OCI-LY1 (cell line): Measurements from ENCODE around the gene BTBD2.
A peak's percentile ranks its signal among the peaks of the same experiment; 100 is the strongest.

Experiments used
- H2AFZ ChIP-seq: fragments of 200-600 bp; sonication (generic), shearing (Covaris generic); 2 replicates; pipeline ENCODE4 v1.6.0; 2014; ENCODE audit warnings: antibody characterized with exemption, mild to moderate bottlenecking, low read length
- H3F3A ChIP-seq: fragments of 200-600 bp; sonication (generic), shearing (Covaris generic); 2 replicates; pipeline ENCODE4 v1.6.0; 2014; ENCODE audit warnings: mild to moderate bottlenecking, antibody characterized with exemption, low read length, moderate library complexity; ENCODE audit not compliant: insufficient read depth
- H3K27ac ChIP-seq: fragments of 200-600 bp; sonication (generic); 2 replicates; pipeline ENCODE4 v1.5.1; 2014; ENCODE audit warnings: low read length, mixed run types, mild to moderate bottlenecking, low read depth; ENCODE audit not compliant: poor library complexity, severe bottlenecking
- H3K27me3 ChIP-seq: fragments of 200-600 bp; sonication (generic); 2 replicates; pipeline ENCODE4 v1.6.0; 2014; ENCODE audit warnings: antibody characterized with exemption, mild to moderate bottlenecking, low read length, moderate library complexity; ENCODE audit not compliant: insufficient read depth
- H3K36me3 ChIP-seq: fragments of 200-600 bp; sonication (generic); 2 replicates; pipeline ENCODE4 v1.6.1; 2014; ENCODE audit warnings: mild to moderate bottlenecking, antibody characterized with exemption, low read length, moderate library complexity, mixed read lengths; ENCODE audit not compliant: insufficient read depth
- H3K4me1 ChIP-seq: fragments of 200-600 bp; sonication (generic); 2 replicates; pipeline ENCODE4 v1.5.1; 2014; ENCODE audit warnings: mild to moderate bottlenecking, low read length, moderate library complexity; ENCODE audit not compliant: insufficient read depth, severe bottlenecking
- H3K4me2 ChIP-seq: fragments of 200-600 bp; sonication (generic), shearing (Covaris generic); 2 replicates; pipeline ENCODE4 v1.6.1; 2014; ENCODE audit warnings: low read length
- H3K4me3 ChIP-seq: fragments of 200-600 bp; sonication (generic); 2 replicates; pipeline ENCODE4 v1.5.1; 2014; ENCODE audit warnings: low read length, low read depth, mild to moderate bottlenecking, mixed read lengths; ENCODE audit not compliant: poor library complexity, severe bottlenecking
- H3K79me2 ChIP-seq: fragments of 200-600 bp; shearing (Covaris generic); 2 replicates; pipeline ENCODE4 v1.6.1; 2016; ENCODE audit warnings: mixed run types, low read length, mixed read lengths; ENCODE audit not compliant: insufficient read depth
- H3K9ac ChIP-seq: fragments of 200-600 bp; sonication (generic), shearing (Covaris generic); 2 replicates; pipeline ENCODE4 v1.6.1; 2014; ENCODE audit warnings: mild to moderate bottlenecking, low read length, mixed read lengths
- H3K9me2 ChIP-seq: fragments of 200-600 bp; sonication (generic), shearing (Covaris generic); 2 replicates; pipeline ENCODE4 v1.6.1; 2014; ENCODE audit warnings: low read depth, mild to moderate bottlenecking, low read length, mixed read lengths
- H3K9me3 ChIP-seq: fragments of 200-600 bp; shearing (Covaris generic); 2 replicates; pipeline ENCODE4 v1.6.1; 2014; ENCODE audit warnings: low read length, mixed read lengths
- H4K20me1 ChIP-seq: fragments of 200-600 bp; sonication (generic), shearing (Covaris generic); 2 replicates; pipeline ENCODE4 v1.6.0; 2016; ENCODE audit warnings: mild to moderate bottlenecking, low read length; ENCODE audit not compliant: insufficient read depth
- EZH2 ChIP-seq: fragments of 200-600 bp; sonication (generic), shearing (Covaris generic); IDR thresholded peaks from 2 replicates; pipeline ENCODE4 v1.8.0; 2017; ENCODE audit warnings: borderline replicate concordance, mixed run types, mild to moderate bottlenecking, antibody characterized with exemption, low read length, moderate library complexity, mixed read lengths
- TF ChIP-seq, protein P1 (sequence below): fragments of 200-600 bp; sonication (generic), shearing (Covaris generic); IDR thresholded peaks from 2 replicates; pipeline ENCODE4 v1.5.1; 2017; ENCODE audit warnings: mild to moderate bottlenecking, antibody characterized with exemption, low read length, moderate library complexity, mixed read lengths

The BTBD2 gene

DNA sequence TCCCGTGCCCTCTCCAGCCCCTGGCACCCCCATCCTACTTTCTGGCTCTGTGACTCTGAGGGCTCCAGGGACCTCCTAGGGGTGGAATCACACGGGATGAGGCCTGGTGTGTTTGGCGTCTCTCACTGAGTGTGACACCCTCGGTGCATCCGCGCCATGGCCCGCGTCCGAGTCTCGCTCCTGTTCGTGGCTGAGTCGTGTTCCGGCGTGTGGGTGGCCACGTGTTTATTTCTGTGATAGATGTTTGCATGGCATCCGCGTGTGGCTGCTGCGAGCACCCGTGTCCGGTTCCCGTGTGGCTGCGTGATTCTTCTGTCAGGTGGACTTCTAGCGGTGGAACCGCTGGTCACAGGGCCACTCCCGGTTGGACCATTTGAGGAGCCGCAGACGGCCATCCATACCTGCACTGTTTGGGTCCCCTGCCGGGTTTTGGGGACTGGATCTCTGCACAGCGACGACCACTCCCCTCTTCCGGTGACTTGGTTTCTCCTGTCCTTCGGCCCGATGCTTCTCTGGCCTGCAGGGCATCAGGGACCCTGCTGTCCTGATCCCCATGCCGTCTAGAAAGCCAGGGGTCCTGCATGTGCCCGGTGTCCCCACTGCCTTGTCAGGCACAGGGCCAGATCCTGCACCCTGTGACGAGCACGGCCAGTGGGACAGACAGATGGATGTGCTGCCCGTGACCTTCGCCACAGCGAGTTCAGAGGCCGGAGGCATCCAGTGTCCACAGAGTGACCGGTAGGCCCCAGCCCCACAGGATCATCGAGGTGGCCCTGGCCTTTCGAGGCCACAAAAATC, 66.0 kb downstream of the BTBD2 start:
- Histone ChIP-seq H3K9ac (no peak overlapping the region), H3K27me3 (no peaks in the 10 kb centered on the region), H2AFZ (no peak overlapping the region), H3K9me3 (no peaks in the 10 kb centered on the region), H3K4me3 (no peak overlapping the region), H4K20me1 (no peaks in the 10 kb centered on the region), H3K4me2 (no peak overlapping the region), H3F3A (no peaks in the 10 kb centered on the region), H3K9me2 (no peaks in the 10 kb centered on the region), H3K4me1 (peaks cover 7% of the 10 kb centered on the region), H3K79me2 (peaks cover 36% of the 10 kb centered on the region), H3K36me3 (peaks cover 35% of the 10 kb centered on the region; the same call in 1 of the 2 replicates), H3K27ac (no peak overlapping the region)
- TF ChIP-seq, protein P1, sequence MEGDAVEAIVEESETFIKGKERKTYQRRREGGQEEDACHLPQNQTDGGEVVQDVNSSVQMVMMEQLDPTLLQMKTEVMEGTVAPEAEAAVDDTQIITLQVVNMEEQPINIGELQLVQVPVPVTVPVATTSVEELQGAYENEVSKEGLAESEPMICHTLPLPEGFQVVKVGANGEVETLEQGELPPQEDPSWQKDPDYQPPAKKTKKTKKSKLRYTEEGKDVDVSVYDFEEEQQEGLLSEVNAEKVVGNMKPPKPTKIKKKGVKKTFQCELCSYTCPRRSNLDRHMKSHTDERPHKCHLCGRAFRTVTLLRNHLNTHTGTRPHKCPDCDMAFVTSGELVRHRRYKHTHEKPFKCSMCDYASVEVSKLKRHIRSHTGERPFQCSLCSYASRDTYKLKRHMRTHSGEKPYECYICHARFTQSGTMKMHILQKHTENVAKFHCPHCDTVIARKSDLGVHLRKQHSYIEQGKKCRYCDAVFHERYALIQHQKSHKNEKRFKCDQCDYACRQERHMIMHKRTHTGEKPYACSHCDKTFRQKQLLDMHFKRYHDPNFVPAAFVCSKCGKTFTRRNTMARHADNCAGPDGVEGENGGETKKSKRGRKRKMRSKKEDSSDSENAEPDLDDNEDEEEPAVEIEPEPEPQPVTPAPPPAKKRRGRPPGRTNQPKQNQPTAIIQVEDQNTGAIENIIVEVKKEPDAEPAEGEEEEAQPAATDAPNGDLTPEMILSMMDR: no peak
- TF ChIP-seq EZH2: no peak

DNA sequence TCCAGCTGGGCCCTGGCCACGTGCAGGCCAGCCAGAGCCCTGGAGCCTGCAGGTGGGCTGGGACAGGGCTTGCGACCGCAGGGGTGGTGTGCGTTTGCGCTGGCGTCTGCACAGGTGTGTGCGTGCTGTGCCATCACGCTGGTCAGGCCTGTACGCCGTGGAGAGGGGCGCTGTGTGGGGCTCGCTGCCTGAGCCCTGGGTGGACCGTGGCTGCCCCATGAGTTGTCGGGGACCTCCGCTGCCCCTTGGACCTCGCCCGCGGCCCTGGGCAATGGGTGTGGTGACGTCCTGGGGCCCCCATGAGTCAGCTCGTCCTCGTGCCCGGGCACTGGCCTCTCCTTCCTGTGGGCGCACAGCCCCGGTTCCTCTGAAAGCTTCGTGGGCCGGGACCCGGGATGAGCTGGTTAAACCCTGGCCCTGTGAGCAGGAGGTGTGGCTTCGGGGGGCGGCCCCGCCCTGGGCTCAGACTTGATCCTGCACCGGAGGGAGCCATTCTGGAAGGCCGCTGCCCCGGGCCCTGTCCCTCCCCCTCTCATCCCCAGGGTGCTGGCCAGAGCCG, 67.8 kb downstream of the BTBD2 start:
- Histone ChIP-seq H3K27me3 (no peaks in the 10 kb centered on the region), H3K4me1 (peaks cover 24% of the 10 kb centered on the region), H3K36me3 (peaks cover 27% of the 10 kb centered on the region; the same call in 1 of the 2 replicates), H3K9me3 (no peaks in the 10 kb centered on the region), H3K27ac (no peak overlapping the region), H3K4me2 (no peak overlapping the region), H2AFZ (no peak overlapping the region), H3K79me2 (peaks cover 50% of the 10 kb centered on the region), H3K9ac (no peak overlapping the region), H3F3A (peaks cover 4% of the 10 kb centered on the region; the same call in 1 of the 2 replicates), H4K20me1 (no peaks in the 10 kb centered on the region), H3K4me3 (no peak overlapping the region), H3K9me2 (no peaks in the 10 kb centered on the region)
- TF ChIP-seq, protein P1: no peak

DNA sequence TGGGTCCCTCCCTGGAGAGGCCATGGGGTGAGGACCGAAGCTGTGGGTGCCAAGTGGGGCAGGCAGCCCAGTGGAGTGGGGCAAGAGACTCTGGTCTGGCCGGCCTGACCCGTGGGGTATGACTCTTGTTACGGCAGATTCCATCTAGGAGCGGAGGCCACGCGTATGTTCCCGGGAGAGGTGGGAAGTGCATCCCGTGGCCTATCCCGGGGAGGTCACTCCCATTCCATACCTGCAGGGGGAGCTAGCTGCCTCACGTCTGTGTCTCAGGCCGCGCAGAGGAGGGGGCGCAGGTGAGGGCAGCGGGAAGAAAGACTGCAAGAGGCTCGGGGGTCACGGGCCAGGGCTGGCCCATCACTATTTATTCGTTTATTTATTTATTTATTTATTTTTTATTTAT, 69.6 kb downstream of the BTBD2 start:
- Histone ChIP-seq H3K27ac (no peak overlapping the region), H3K9me2 (no peaks in the 10 kb centered on the region), H3K9me3 (no peaks in the 10 kb centered on the region), H3K4me3 (no peak overlapping the region), H4K20me1 (no peaks in the 10 kb centered on the region), H2AFZ (no peak overlapping the region), H3K4me1 (peaks cover 25% of the 10 kb centered on the region), H3K79me2 (peaks cover 50% of the 10 kb centered on the region), H3K9ac (no peak overlapping the region), H3K27me3 (no peaks in the 10 kb centered on the region), H3F3A (peaks cover 4% of the 10 kb centered on the region; the same call in 1 of the 2 replicates), H3K36me3 (peaks cover 17% of the 10 kb centered on the region; the same call in 1 of the 2 replicates), H3K4me2 (no peak overlapping the region)
- no peak for TF ChIP-seq EZH2
- TF ChIP-seq, protein P1: peak; percentile 67
